ENCODE measurements around the gene ADAP1. TPM values are rescaled to one million over a fixed set of nuclear protein-coding genes. Genes with fewer than 3 reads are reported as not detected.

The ADAP1 gene
- total and polyA plus RNA-seq, 8 donors = 2.2 to 169 (median 22.6) TPM

DNA sequence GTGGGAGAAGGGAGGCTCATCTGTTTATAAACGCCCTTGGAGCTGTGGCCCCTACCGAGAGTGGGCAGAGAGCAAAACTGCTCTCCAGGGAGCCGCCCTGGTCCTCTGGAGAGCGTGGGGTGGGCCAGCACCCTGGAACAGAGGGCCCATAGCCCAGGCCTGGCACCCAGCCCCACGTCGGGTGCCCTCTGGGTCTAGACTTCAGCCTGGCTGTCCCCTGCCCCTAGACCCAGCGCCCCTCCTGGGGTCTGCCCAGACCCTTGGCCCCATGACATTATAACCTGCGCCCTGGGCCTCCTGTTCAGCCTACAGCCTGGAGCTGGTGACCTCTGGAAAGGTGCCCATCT lies 53.5 kb downstream of the ADAP1 start:
- H3K4me1 ChIP-seq = peaks cover 8 to 34% (median 22%) of the 10 kb centered on the region in 4 donors
- DNase-seq = no peak
- H3K36me3 ChIP-seq = peaks cover 16 to 64% (median 52%) of the 10 kb centered on the region in 4 donors
- intact Hi-C loops (cut with DNase I; ENCODE audit: low total_unique reads) = no loop called here
- H3K9me3 ChIP-seq = no peaks in the 10 kb centered on the region
- H3K27me3 ChIP-seq = no peaks in the 10 kb centered on the region
- TF ChIP-seq, protein P1, sequence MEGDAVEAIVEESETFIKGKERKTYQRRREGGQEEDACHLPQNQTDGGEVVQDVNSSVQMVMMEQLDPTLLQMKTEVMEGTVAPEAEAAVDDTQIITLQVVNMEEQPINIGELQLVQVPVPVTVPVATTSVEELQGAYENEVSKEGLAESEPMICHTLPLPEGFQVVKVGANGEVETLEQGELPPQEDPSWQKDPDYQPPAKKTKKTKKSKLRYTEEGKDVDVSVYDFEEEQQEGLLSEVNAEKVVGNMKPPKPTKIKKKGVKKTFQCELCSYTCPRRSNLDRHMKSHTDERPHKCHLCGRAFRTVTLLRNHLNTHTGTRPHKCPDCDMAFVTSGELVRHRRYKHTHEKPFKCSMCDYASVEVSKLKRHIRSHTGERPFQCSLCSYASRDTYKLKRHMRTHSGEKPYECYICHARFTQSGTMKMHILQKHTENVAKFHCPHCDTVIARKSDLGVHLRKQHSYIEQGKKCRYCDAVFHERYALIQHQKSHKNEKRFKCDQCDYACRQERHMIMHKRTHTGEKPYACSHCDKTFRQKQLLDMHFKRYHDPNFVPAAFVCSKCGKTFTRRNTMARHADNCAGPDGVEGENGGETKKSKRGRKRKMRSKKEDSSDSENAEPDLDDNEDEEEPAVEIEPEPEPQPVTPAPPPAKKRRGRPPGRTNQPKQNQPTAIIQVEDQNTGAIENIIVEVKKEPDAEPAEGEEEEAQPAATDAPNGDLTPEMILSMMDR (IDR thresholded peaks at IDR 0.05) = no peak
- TF ChIP-seq POLR2AphosphoS5 (IDR thresholded peaks at IDR 0.05) (no peak), EP300 (IDR thresholded peaks at IDR 0.05) (no peak), POLR2A (IDR thresholded peaks at IDR 0.05) (no peak)
- H3K4me3 ChIP-seq = no peak overlapping the region
- peak overlapping the region in 3 of 5 donors; percentile 33 to 61 (median 60) for H3K27ac ChIP-seq
- WGBS, 5 donors = 49 to 68% (median 55%) methylated on average over 6 to 8 of the region's 8 CpGs

GRCh38 chr7:900331-901040 lies 54.0 kb downstream of the ADAP1 start:
- intact Hi-C loops (cut with DNase I; ENCODE audit: low total_unique reads) = no loop called here
- no peak for DNase-seq
- H3K27me3 ChIP-seq = no peaks in the 10 kb centered on the region
- H3K4me1 ChIP-seq = peaks cover 8 to 34% (median 22%) of the 10 kb centered on the region in 4 donors
- no peak overlapping the region for H3K4me3 ChIP-seq
- H3K36me3 ChIP-seq = peaks cover 19 to 69% (median 57%) of the 10 kb centered on the region in 4 donors
- peak overlapping the region in 3 of 5 donors; percentile 33 to 61 (median 60) for H3K27ac ChIP-seq
- TF ChIP-seq POLR2A (IDR thresholded peaks at IDR 0.05) = no peak
- TF ChIP-seq EP300 (IDR thresholded peaks at IDR 0.05) = no peak
- TF ChIP-seq, protein P1 (IDR thresholded peaks at IDR 0.05) = no peak
- TF ChIP-seq POLR2AphosphoS5 (IDR thresholded peaks at IDR 0.05) = no peak
- WGBS, 5 donors = 76 to 88% (median 84%) methylated on average over 13 to 26 of the region's 26 CpGs
- H3K9me3 ChIP-seq = no peaks in the 10 kb centered on the region

DNA sequence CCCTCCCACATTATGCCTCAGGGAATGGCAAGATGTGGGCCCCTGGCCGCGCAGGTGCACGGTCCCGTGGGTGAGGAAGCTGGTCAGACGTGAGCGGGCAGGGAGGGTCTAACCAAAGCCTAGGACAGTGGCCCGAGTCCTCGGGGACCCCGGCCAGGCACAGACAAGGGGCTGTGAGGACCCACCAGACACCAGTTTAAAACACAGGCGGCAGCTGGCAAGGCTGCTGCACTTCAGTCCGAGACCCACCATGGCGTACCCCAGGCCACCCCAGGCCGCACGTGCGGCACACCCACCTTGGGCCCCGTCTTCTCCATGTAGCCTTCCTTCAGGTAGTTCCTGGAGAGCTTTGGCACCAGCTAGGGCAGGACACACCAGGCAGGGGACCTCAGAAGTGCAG lies 54.7 kb downstream of the ADAP1 start:
- DNase-seq = no peak
- Histone ChIP-seq H3K27ac (no peak overlapping the region), H3K4me1 (peaks cover 8 to 34% (median 22%) of the 10 kb centered on the region in 4 donors), H3K9me3 (no peaks in the 10 kb centered on the region), H3K36me3 (peaks cover 25 to 76% (median 63%) of the 10 kb centered on the region in 4 donors), H3K27me3 (no peaks in the 10 kb centered on the region), H3K4me3 (no peak overlapping the region)
- TF ChIP-seq, protein P1 (IDR thresholded peaks at IDR 0.05) = no peak
- TF ChIP-seq POLR2A (IDR thresholded peaks at IDR 0.05) (no peak), POLR2AphosphoS5 (IDR thresholded peaks at IDR 0.05) (no peak), EP300 (IDR thresholded peaks at IDR 0.05) (no peak)
- WGBS, 5 donors = 90 to 97% (median 95%) methylated on average over 7 to 16 of the region's 16 CpGs
- intact Hi-C loops (cut with DNase I; ENCODE audit: low total_unique reads) = no loop called here

- H3K27me3 ChIP-seq = no peaks in the 10 kb centered on the region
- peaks cover 33 to 76% (median 66%) of the 10 kb centered on the region in 4 donors for H3K36me3 ChIP-seq
- DNase-seq = no peak
- WGBS, 5 donors = 80 to 88% (median 87%) methylated on average over 21 to 54 of the region's 54 CpGs
- intact Hi-C loops (cut with DNase I; ENCODE audit: low total_unique reads) = no loop called here
- TF ChIP-seq, protein P1 (IDR thresholded peaks at IDR 0.05) = no peak
- TF ChIP-seq POLR2A (IDR thresholded peaks at IDR 0.05) (no peak), EP300 (IDR thresholded peaks at IDR 0.05) (no peak), POLR2AphosphoS5 (IDR thresholded peaks at IDR 0.05) (no peak)
- peaks cover 8 to 32% (median 22%) of the 10 kb centered on the region in 4 donors for H3K4me1 ChIP-seq
- no peaks in the 10 kb centered on the region for H3K9me3 ChIP-seq
- H3K27ac ChIP-seq = no peak overlapping the region
- no peak overlapping the region for H3K4me3 ChIP-seq
Observed at GRCh38 chr7:898855-899681, 55.4 kb downstream of the ADAP1 start.
